Neural cell (in vitro differentiated cells): ENCODE measurements around the gene LAMB4. TPM values are rescaled to one million over a fixed set of nuclear protein-coding genes. Genes with fewer than 3 reads are reported as not detected.

Source experiments
- H2AFZ ChIP-seq: fragments of 200-600, 300-800 bp; sonication (generic), shearing (Covaris generic); 2 replicates; pipeline ENCODE4 v1.6.0; 2014; ENCODE audit warnings: low read depth, mild to moderate bottlenecking, antibody characterized with exemption, low read length, moderate library complexity
- H3F3A ChIP-seq: fragments of 200-600 bp; shearing (Covaris generic); 2 replicates; pipeline ENCODE4 v1.6.1; 2016; ENCODE audit warnings: mild to moderate bottlenecking, moderate library complexity, mixed read lengths, antibody characterized with exemption, low read length; ENCODE audit not compliant: insufficient read depth, poor library complexity, severe bottlenecking
- H3K27ac ChIP-seq: fragments of 200-600, 300-800 bp; sonication (generic), shearing (Covaris generic); 2 replicates; pipeline ENCODE4 v1.5.1; 2014; ENCODE audit warnings: mild to moderate bottlenecking, low read length, moderate library complexity
- H3K27me3 ChIP-seq: fragments of 300-800, 200-600 bp; sonication (generic), shearing (Covaris generic); 2 replicates; pipeline ENCODE4 v1.6.0; 2014; ENCODE audit warnings: mild to moderate bottlenecking, low read depth, low read length, moderate library complexity; ENCODE audit not compliant: insufficient read depth
- H3K36me3 ChIP-seq: fragments of 300-800, 200-600 bp; sonication (generic), shearing (Covaris generic); 2 replicates; pipeline ENCODE4 v1.5.1; 2014; ENCODE audit warnings: mild to moderate bottlenecking, antibody characterized with exemption, low read length, moderate library complexity; ENCODE audit not compliant: insufficient read depth
- H3K4me2 ChIP-seq: fragments of 300-800, 200-600 bp; sonication (generic), shearing (Covaris generic); 2 replicates; pipeline ENCODE4 v1.6.0; 2014; ENCODE audit warnings: mild to moderate bottlenecking, low read length
- H3K4me3 ChIP-seq: fragments of 300-800, 200-600 bp; sonication (generic), shearing (Covaris generic); 2 replicates; pipeline ENCODE4 v1.5.1; 2014; ENCODE audit warnings: mild to moderate bottlenecking, low read length, moderate library complexity
- H3K79me2 ChIP-seq: fragments of 200-600 bp; shearing (Covaris generic); replicated peaks from 2 replicates; pipeline ENCODE4 v1.6.0; 2014; ENCODE audit warnings: mild to moderate bottlenecking, low read length, moderate library complexity; ENCODE audit not compliant: insufficient read depth
- H3K9ac ChIP-seq: fragments of 300-800, 200-600 bp; sonication (generic), shearing (Covaris generic); 2 replicates; pipeline ENCODE4 v1.6.1; 2016; ENCODE audit warnings: mild to moderate bottlenecking, low read length, mixed read lengths
- H3K9me2 ChIP-seq: fragments of 200-600 bp; shearing (Covaris generic); 2 replicates; pipeline ENCODE4 v1.6.1; 2016; ENCODE audit warnings: mild to moderate bottlenecking, low read length, mixed read lengths; ENCODE audit not compliant: insufficient read depth
- H3K9me3 ChIP-seq: fragments of 200-600, 300-800 bp; sonication (generic), shearing (Covaris generic); 2 replicates; pipeline ENCODE4 v1.6.1; 2016; ENCODE audit warnings: mild to moderate bottlenecking, mixed run types, low read length, moderate library complexity, mixed read lengths
- H4K20me1 ChIP-seq: fragments of 200-600 bp; shearing (Covaris generic); 2 replicates; pipeline ENCODE4 v1.6.1; 2016; ENCODE audit warnings: mild to moderate bottlenecking, mixed run types; ENCODE audit not compliant: insufficient read depth
- CTCF ChIP-seq: fragments of 450-650 bp; IDR thresholded peaks from 2 replicates; pipeline ENCODE4 v1.5.1; 2014; ENCODE audit warnings: antibody characterized with exemption, mild to moderate bottlenecking, moderate library complexity; ENCODE audit not compliant: poor library complexity, severe bottlenecking
- EP300 ChIP-seq: fragments of 450-650 bp; conservative IDR thresholded peaks from 2 replicates; pipeline ENCODE4 v1.6.1; 2014; ENCODE audit warnings: antibody characterized with exemption, mild to moderate bottlenecking, moderate library complexity; ENCODE audit not compliant: poor library complexity, severe bottlenecking
- EZH2 ChIP-seq: fragments of 200-600, 300-800 bp; shearing (Covaris generic), sonication (generic); IDR thresholded peaks from 2 replicates; pipeline ENCODE4 v1.6.1; 2014; ENCODE audit warnings: antibody characterized with exemption, low read length, borderline replicate concordance, mild to moderate bottlenecking; ENCODE audit not compliant: insufficient read depth, poor library complexity, severe bottlenecking
- MXI1 ChIP-seq: fragments of 450-650 bp; conservative IDR thresholded peaks from 2 replicates; pipeline ENCODE4 v1.6.1; 2014; ENCODE audit warnings: antibody characterized with exemption, mild to moderate bottlenecking; ENCODE audit not compliant: poor library complexity, severe bottlenecking
- POLR2AphosphoS5 ChIP-seq: IDR thresholded peaks from 2 replicates; pipeline ENCODE4 v1.6.1; 2012
- RAD21 ChIP-seq: fragments of 450-650 bp; conservative IDR thresholded peaks from 2 replicates; pipeline ENCODE4 v1.6.1; 2014; ENCODE audit warnings: antibody characterized with exemption, mild to moderate bottlenecking, moderate library complexity
- REST ChIP-seq: IDR thresholded peaks from 2 replicates; pipeline ENCODE4 v1.6.1; 2012; ENCODE audit warnings: borderline replicate concordance
- SMC3 ChIP-seq: fragments of 450-650 bp; conservative IDR thresholded peaks from 2 replicates; pipeline ENCODE4 v1.6.1; 2014; ENCODE audit warnings: antibody characterized with exemption, mild to moderate bottlenecking, moderate library complexity; ENCODE audit not compliant: poor library complexity
- TAF1 ChIP-seq: IDR thresholded peaks from 2 replicates; pipeline ENCODE4 v1.6.1; 2012; ENCODE audit warnings: low read depth
- polyA plus RNA-seq: library from polyadenylated mRNA; depleted of rRNA; stranded (reverse); fragments of >200 nt; gene quantifications from 2 replicates; pipeline ENCODE4 v1.2.3, GENCODE V29; 2014

Gene LAMB4
- polyA plus RNA-seq, 1 donor from 2014 or later: 0.16 TPM

- Histone ChIP-seq H3K4me3 (no peak overlapping the region), H3K79me2 (no peaks in the 10 kb centered on the region), H2AFZ (no peak overlapping the region), H3K9ac (no peak overlapping the region), H3K27me3 (no peaks in the 10 kb centered on the region), H3K9me3 (no peaks in the 10 kb centered on the region), H3F3A (no peaks in the 10 kb centered on the region), H4K20me1 (no peaks in the 10 kb centered on the region), H3K27ac (no peak overlapping the region), H3K36me3 (no peaks in the 10 kb centered on the region), H3K9me2 (no peaks in the 10 kb centered on the region), H3K4me2 (no peak overlapping the region)
- TF ChIP-seq RAD21: no peak
- no peak for TF ChIP-seq REST
- no peak for TF ChIP-seq EP300
- no peak for TF ChIP-seq CTCF
- TF ChIP-seq TAF1: no peak
- TF ChIP-seq EZH2: no peak
- no peak for TF ChIP-seq SMC3
- TF ChIP-seq MXI1: no peak
- no peak for TF ChIP-seq POLR2AphosphoS5
Observed at GRCh38 chr7:108059526-108059925, 70.6 kb downstream of the LAMB4 start.

GRCh38 chr7:108057951-108058481 is 72.1 kb downstream of the LAMB4 start:
- Histone ChIP-seq H3K4me3 (no peak overlapping the region), H4K20me1 (no peaks in the 10 kb centered on the region), H3K79me2 (no peaks in the 10 kb centered on the region), H3K27ac (no peak overlapping the region), H3K9ac (no peak overlapping the region), H3K27me3 (no peaks in the 10 kb centered on the region), H3K9me2 (no peaks in the 10 kb centered on the region), H3K4me2 (no peak overlapping the region), H3K9me3 (no peaks in the 10 kb centered on the region), H3K36me3 (no peaks in the 10 kb centered on the region), H3F3A (no peaks in the 10 kb centered on the region), H2AFZ (no peak overlapping the region)
- TF ChIP-seq MXI1: no peak
- TF ChIP-seq TAF1: no peak
- no peak for TF ChIP-seq SMC3
- TF ChIP-seq EZH2: no peak
- TF ChIP-seq EP300: no peak
- TF ChIP-seq POLR2AphosphoS5: no peak
- no peak for TF ChIP-seq RAD21
- TF ChIP-seq CTCF: no peak
- no peak for TF ChIP-seq REST
